ENCODE results near the gene SIRT3.

SIRT3 gene

GRCh38 chr11:255176-255575 lies 19.0 kb upstream of the SIRT3 start:
- POLR2A ChIA-PET: no interaction called here
- TF ChIP-seq CTCF (IDR thresholded peaks at IDR 0.05; ENCODE audit: control extremely low read depth, extremely low read depth, low read depth, missing control alignments): no peak
- CTCF ChIA-PET: interaction anchor here (1.4 kb wide), 1 partner anchor 11 kb away, joined by 5 read pairs; no protein-coding TSS in a partner anchor
- DNase-seq (ENCODE audit: extremely low spot score): no peak

- no peak for DNase-seq (ENCODE audit: extremely low spot score)
- CTCF ChIA-PET: interaction anchor here (1.5 to 2.0 kb wide), 2 partner anchors 28 to 110 kb away, joined by 3 to 12 read pairs; no protein-coding TSS in a partner anchor
- POLR2A ChIA-PET: no interaction called here
- TF ChIP-seq CTCF (IDR thresholded peaks at IDR 0.05; ENCODE audit: control extremely low read depth, extremely low read depth, low read depth, missing control alignments): no peak
These were observed 17.7 kb upstream of the SIRT3 start for GRCh38 chr11:253886-254270.

GRCh38 chr11:253160-253885 lies 17.2 kb upstream of the SIRT3 start:
- no peak for DNase-seq (ENCODE audit: extremely low spot score)
- TF ChIP-seq CTCF (IDR thresholded peaks at IDR 0.05; ENCODE audit: control extremely low read depth, extremely low read depth, low read depth, missing control alignments): no peak
- ChIA-PET POLR2A (no interaction called here), CTCF (interaction anchor here (1.5 to 2.0 kb wide), 3 partner anchors 29 to 110 kb away, joined by 3 to 12 read pairs (median 4); no protein-coding TSS in a partner anchor)

- no peak for TF ChIP-seq CTCF (IDR thresholded peaks at IDR 0.05; ENCODE audit: control extremely low read depth, extremely low read depth, low read depth, missing control alignments)
- no peak for DNase-seq (ENCODE audit: extremely low spot score)
- CTCF ChIA-PET: interaction anchor here (1.5 to 2.5 kb wide), 5 partner anchors 23 to 111 kb away, joined by 3 to 14 read pairs (median 10); no protein-coding TSS in a partner anchor
- POLR2A ChIA-PET: no interaction called here
These were observed 16.5 kb upstream of the SIRT3 start for GRCh38 chr11:252666-253065.

GRCh38 chr11:251550-251949 lies 15.4 kb upstream of the SIRT3 start:
- CTCF ChIA-PET: interaction anchor here (0.7 to 4.3 kb wide), 40 partner anchors 9 to 220 kb away, joined by 3 to 85 read pairs (median 7); partner anchors contain the start of genes BET1L, IFITM5, PSMD13 and RIC8A
- DNase-seq (ENCODE audit: extremely low spot score): no peak
- POLR2A ChIA-PET: no interaction called here
- TF ChIP-seq CTCF (IDR thresholded peaks at IDR 0.05; ENCODE audit: control extremely low read depth, extremely low read depth, low read depth, missing control alignments): no peak

GRCh38 chr11:250740-251299 lies 14.7 kb upstream of the SIRT3 start:
- ChIA-PET POLR2A (no interaction called here), CTCF (interaction anchor here (0.6 to 4.3 kb wide), 50 partner anchors 10 to 269 kb away, joined by 3 to 85 read pairs (median 6); partner anchors contain the start of genes BET1L, IFITM5, PSMD13 and RIC8A)
- DNase-seq (ENCODE audit: extremely low spot score): peak; percentile 60
- peak; percentile 63 for TF ChIP-seq CTCF (IDR thresholded peaks at IDR 0.05; ENCODE audit: control extremely low read depth, extremely low read depth, low read depth, missing control alignments)
